ENCODE data around the gene SEC23A. TPM values are rescaled to one million over a fixed set of nuclear protein-coding genes. Genes with fewer than 3 reads are reported as not detected.

Gene SEC23A
- polyA plus RNA-seq, 2 of the 4 experiments (the other 2 are of a cell fraction), result 96.4 to 176 TPM

DNA sequence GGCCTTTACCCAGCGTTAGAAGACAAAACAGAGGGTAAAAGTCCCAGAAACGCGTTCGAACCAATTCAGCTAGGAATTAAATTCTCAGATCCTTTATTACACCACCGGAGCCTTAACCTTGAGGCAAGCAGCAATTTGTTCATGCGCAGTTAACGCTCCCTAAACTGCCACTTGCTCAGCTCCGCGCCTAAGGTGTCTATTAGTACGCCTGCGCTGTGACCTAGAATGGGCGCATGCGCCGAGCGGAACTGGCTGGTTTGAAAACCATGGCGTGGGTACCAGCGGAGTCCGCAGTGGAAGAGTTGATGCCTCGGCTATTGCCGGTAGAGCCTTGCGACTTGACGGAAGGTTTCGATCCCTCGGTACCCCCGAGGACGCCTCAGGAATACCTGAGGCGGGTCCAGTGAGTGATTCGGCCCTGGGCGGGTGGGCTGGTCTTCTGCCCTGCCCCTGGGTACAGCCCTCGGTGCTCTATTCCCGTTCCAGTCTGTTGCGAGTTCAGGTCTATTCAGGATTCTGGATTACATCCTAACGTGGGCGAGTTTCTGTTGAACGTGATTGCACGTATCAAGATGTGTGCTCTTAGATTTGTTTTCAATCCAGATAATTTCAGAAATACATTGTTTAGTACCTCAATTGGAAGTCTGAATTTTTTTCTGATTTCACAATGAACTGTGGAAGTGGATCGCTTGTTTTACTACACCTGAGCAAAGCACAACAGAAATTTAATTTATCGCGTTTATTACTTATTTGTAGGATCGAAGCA lies 11.2 kb upstream of the SEC23A start, which contains the start of gene GEMIN2:
GEMIN2 (plus strand) TSS at position 251 of the 766 bp plus-strand sequence; CDS start at position 267, 16 bp downstream.
- under 1% methylated on average over 31 of the region's 40 CpGs for WGBS (ENCODE audit: missing lambda C conversion rate)
- peak; percentile 98 for ATAC-seq
- CTCF ChIA-PET, result interaction anchor here (1.0 kb wide), 1 partner anchor 254 kb away, joined by 5 read pairs; no protein-coding TSS in a partner anchor

More for the DNA sequence above, 11.2 kb upstream of the SEC23A start, which contains the start of gene GEMIN2:
- Histone ChIP-seq H3K27ac (peak within 1 kb of the TSS; percentile 83 to 85), H3K4me1 (peaks cover 13% of the 10 kb centered on the region; the same call in 2 of the 3 replicates), H3K4me3 (peak within 1 kb of the TSS; percentile 69), H3K4me2 (peak within 1 kb of the TSS; percentile 97), H3K9me3 (no peaks in the 10 kb centered on the region)
- TF ChIP-seq JUN (IDR thresholded peaks at IDR 0.05), result peak; percentile 45 to 79; a peak in 3 of 5 replicates
- TF ChIP-seq CHD4 (IDR thresholded peaks at IDR 0.05; ENCODE audit: borderline replicate concordance), result no peak
- TF ChIP-seq, protein P1, sequence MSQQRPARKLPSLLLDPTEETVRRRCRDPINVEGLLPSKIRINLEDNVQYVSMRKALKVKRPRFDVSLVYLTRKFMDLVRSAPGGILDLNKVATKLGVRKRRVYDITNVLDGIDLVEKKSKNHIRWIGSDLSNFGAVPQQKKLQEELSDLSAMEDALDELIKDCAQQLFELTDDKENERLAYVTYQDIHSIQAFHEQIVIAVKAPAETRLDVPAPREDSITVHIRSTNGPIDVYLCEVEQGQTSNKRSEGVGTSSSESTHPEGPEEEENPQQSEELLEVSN (IDR thresholded peaks at IDR 0.05; ENCODE audit: borderline replicate concordance, low read depth), result 0 out of 2 replicates have a peak, but pooled peaks have one; percentile 46
- TF ChIP-seq SREBF2 (IDR thresholded peaks at IDR 0.05), result no peak
- TF ChIP-seq, protein P2, sequence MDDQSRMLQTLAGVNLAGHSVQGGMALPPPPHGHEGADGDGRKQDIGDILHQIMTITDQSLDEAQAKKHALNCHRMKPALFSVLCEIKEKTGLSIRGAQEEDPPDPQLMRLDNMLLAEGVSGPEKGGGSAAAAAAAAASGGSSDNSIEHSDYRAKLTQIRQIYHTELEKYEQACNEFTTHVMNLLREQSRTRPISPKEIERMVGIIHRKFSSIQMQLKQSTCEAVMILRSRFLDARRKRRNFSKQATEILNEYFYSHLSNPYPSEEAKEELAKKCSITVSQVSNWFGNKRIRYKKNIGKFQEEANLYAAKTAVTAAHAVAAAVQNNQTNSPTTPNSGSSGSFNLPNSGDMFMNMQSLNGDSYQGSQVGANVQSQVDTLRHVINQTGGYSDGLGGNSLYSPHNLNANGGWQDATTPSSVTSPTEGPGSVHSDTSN (IDR thresholded peaks at IDR 0.05), result 0 out of 2 replicates have a peak, but pooled peaks have one; percentile 36
- TF ChIP-seq PHF8 (IDR thresholded peaks at IDR 0.05; ENCODE audit: borderline replicate concordance, low read depth), result peak; percentile 14; the same call in 1 of the 2 replicates
- no peak for TF ChIP-seq HOXB5 (CRISPR knock-in tag; IDR thresholded peaks at IDR 0.05)
- peak; percentile 94 for TF ChIP-seq POLR2A (IDR thresholded peaks at IDR 0.05; ENCODE audit: low read length)
- no peak for TF ChIP-seq JUNB (IDR thresholded peaks at IDR 0.05)
- no peak for TF ChIP-seq FOXS1 (CRISPR knock-in tag; IDR thresholded peaks at IDR 0.05)
- TF ChIP-seq CBX8 (IDR thresholded peaks at IDR 0.05), result no peak
- TF ChIP-seq, protein P3, sequence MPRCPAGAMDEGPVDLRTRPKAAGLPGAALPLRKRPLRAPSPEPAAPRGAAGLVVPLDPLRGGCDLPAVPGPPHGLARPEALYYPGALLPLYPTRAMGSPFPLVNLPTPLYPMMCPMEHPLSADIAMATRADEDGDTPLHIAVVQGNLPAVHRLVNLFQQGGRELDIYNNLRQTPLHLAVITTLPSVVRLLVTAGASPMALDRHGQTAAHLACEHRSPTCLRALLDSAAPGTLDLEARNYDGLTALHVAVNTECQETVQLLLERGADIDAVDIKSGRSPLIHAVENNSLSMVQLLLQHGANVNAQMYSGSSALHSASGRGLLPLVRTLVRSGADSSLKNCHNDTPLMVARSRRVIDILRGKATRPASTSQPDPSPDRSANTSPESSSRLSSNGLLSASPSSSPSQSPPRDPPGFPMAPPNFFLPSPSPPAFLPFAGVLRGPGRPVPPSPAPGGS (IDR thresholded peaks at IDR 0.05), result peak; percentile 90; the same call in 2 of the 3 replicates
- TF ChIP-seq RNF2 (IDR thresholded peaks at IDR 0.05; ENCODE audit: borderline replicate concordance, low read depth), result no peak
- TF ChIP-seq NFE2L2 (conservative IDR thresholded peaks at IDR 0.05; ENCODE audit: low read length), result no peak
- no peak for TF ChIP-seq HOXB13 (CRISPR knock-in tag; IDR thresholded peaks at IDR 0.05; ENCODE audit: low read depth)
- peak; percentile 10; the same call in 1 of the 2 replicates for TF ChIP-seq GATA3 (IDR thresholded peaks at IDR 0.05; ENCODE audit: borderline replicate concordance)
- TF ChIP-seq MAZ (IDR thresholded peaks at IDR 0.05; ENCODE audit: borderline replicate concordance, low read depth, low read length), result no peak
- TF ChIP-seq MAFK (IDR thresholded peaks at IDR 0.05; ENCODE audit: partially characterized antibody), result no peak
- TF ChIP-seq, protein P4, sequence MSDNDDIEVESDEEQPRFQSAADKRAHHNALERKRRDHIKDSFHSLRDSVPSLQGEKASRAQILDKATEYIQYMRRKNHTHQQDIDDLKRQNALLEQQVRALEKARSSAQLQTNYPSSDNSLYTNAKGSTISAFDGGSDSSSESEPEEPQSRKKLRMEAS (IDR thresholded peaks at IDR 0.05), result peak; percentile 82
- peak; percentile 44; the same call in 1 of the 2 replicates for TF ChIP-seq KDM5A (IDR thresholded peaks at IDR 0.05)
- no peak for TF ChIP-seq MYC (IDR thresholded peaks at IDR 0.05; ENCODE audit: borderline replicate concordance, low read length)
- TF ChIP-seq FOSB (CRISPR knock-in tag; IDR thresholded peaks at IDR 0.05), result no peak
- TF ChIP-seq, protein P5, sequence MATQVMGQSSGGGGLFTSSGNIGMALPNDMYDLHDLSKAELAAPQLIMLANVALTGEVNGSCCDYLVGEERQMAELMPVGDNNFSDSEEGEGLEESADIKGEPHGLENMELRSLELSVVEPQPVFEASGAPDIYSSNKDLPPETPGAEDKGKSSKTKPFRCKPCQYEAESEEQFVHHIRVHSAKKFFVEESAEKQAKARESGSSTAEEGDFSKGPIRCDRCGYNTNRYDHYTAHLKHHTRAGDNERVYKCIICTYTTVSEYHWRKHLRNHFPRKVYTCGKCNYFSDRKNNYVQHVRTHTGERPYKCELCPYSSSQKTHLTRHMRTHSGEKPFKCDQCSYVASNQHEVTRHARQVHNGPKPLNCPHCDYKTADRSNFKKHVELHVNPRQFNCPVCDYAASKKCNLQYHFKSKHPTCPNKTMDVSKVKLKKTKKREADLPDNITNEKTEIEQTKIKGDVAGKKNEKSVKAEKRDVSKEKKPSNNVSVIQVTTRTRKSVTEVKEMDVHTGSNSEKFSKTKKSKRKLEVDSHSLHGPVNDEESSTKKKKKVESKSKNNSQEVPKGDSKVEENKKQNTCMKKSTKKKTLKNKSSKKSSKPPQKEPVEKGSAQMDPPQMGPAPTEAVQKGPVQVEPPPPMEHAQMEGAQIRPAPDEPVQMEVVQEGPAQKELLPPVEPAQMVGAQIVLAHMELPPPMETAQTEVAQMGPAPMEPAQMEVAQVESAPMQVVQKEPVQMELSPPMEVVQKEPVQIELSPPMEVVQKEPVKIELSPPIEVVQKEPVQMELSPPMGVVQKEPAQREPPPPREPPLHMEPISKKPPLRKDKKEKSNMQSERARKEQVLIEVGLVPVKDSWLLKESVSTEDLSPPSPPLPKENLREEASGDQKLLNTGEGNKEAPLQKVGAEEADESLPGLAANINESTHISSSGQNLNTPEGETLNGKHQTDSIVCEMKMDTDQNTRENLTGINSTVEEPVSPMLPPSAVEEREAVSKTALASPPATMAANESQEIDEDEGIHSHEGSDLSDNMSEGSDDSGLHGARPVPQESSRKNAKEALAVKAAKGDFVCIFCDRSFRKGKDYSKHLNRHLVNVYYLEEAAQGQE (IDR thresholded peaks at IDR 0.05), result no peak
- TF ChIP-seq FOSL2 (IDR thresholded peaks at IDR 0.05), result no peak
- TF ChIP-seq FOSL2 (CRISPR knock-in tag; IDR thresholded peaks at IDR 0.05), result no peak
- 0 out of 4 replicates have a peak, but pooled peaks of 1 of the 2 experiments have one; percentile 34 for TF ChIP-seq CEBPB (IDR thresholded peaks at IDR 0.05)
- peak; percentile 96 to 97 for DNase-seq (ENCODE audit: low read depth in 1 of 2, low spot score in 1 of 2)
- POLR2A ChIA-PET, result interaction anchor here (0.7 to 2.4 kb wide), 5 partner anchors 11 to 318 kb away, joined by 5 to 32 read pairs (median 11); partner anchors contain the start of genes FBXO33, PNN, SEC23A and TRAPPC6B
- FAIRE-seq, result peak; percentile 96

All from A549 (cell line).